Right renal cortex interstitium (tissue), 3 donors: ENCODE data around the gene GTF2H2. TPM values are rescaled to one million over a fixed set of nuclear protein-coding genes. Genes with fewer than 3 reads are reported as not detected.
"Not testable (repeated sequence)": the region's sequence is repeated elsewhere in the genome, so short reads cannot be mapped to it uniquely, and the experiment has no call there.

Experiments
- DNase-seq, 3 donors: peaks; one replicate each; pipeline ENCODE4 v3.0.0-alpha.2; 2013; ENCODE audit warnings: low read depth in 3 of 3, low spot score in 2 of 3
- polyA plus RNA-seq, 3 donors: library from polyadenylated mRNA; unstranded; fragments of 120-200 nt; gene quantifications; one replicate each; pipeline ENCODE4 v1.2.1, GENCODE V29; 2013; ENCODE audit not compliant: insufficient read length in 3 of 3

GTF2H2 gene
- polyA plus RNA-seq: 10 to 100 TPM; 17.2 to 18.5 (median 18.2) TPM

DNA sequence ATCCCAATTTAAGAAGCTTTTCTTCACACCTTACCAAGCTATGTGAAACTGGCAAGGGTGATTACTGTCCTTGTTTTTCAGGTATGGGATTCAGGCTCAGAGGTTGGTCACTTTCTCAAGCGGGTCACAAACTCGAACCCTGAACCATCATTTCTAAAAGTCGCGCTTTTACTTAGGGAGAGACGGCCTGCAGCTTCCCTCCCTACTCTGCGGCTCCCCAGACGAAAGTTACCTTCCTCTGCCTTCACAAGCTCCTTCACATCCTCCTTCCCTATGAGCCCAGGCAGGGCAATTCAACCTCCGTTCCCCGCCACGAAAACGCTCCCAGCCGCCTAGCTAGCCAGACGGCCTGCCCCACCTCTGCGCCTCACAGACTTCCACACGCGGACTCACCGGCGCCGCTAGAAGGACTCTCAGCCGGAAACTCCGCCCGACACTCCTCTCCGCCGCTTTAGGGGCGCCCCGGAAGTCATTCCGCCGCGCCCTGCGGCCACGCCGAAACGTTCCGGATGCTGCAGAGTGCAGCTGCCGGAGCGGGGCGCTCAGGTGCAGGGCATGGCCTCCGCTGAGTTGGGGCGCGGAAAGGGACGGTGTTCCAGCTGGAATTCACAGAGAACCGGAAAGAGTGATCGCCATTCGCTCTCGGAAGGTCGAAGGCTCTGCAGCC lies at the start of gene GTF2H2:
Gene GTF2H2 (minus strand): TSS at position 415 of the 667 bp plus-strand sequence. CDS start 4,913 bp downstream, outside the sequence.
- DNase-seq: not testable (repeated sequence)

GRCh38 chr5:71109730-71110275 lies 42.3 kb upstream of the GTF2H2 start:
- not testable (repeated sequence) for DNase-seq

- DNase-seq: not testable (repeated sequence)
These were observed 32.5 kb upstream of the GTF2H2 start for GRCh38 chr5:71099996-71100395.

GRCh38 chr5:71097930-71098203 lies 30.4 kb upstream of the GTF2H2 start:
- DNase-seq: not testable (repeated sequence)

DNA sequence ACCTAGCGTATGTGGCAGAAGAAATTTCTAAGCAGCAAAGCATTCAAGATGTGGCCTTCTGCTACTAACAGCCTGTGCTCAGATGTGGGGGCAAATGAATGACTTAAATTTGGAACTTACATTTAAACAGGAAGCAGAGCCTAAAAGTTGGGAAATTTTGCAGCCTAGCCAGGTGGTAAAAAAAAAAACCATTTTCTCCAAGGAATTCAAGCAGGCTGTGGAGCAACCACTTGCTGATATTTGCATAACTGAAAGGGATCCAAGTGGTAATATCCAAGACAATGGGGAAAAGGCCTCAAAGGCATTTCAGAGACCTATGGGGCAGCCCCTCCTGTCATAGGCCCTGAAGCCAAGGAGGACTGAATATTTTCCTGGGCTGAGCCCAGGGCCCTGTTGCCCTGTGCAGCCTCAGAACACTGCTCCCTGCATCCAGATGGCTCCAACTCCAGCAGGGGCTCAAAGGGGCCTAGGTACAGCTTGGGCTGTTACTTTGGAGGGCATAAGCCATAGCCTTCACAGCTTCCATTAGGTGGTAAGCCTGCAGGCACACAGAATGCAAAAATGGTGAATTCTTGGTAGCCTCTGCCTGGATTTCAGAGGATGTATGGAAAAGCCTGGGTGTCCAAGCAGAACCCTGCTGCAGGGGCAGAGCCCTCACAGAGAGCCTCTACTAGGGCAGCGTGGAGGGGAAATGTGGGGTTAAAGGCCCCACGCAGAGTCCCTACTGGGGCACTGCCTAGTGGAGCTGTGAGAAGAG lies 29.9 kb upstream of the GTF2H2 start:
- not testable (repeated sequence) for DNase-seq

- not testable (repeated sequence) for DNase-seq
These were observed 22.3 kb upstream of the GTF2H2 start for GRCh38 chr5:71089773-71090172.

GRCh38 chr5:71088754-71089153 lies 21.3 kb upstream of the GTF2H2 start:
- DNase-seq: not testable (repeated sequence)

DNA sequence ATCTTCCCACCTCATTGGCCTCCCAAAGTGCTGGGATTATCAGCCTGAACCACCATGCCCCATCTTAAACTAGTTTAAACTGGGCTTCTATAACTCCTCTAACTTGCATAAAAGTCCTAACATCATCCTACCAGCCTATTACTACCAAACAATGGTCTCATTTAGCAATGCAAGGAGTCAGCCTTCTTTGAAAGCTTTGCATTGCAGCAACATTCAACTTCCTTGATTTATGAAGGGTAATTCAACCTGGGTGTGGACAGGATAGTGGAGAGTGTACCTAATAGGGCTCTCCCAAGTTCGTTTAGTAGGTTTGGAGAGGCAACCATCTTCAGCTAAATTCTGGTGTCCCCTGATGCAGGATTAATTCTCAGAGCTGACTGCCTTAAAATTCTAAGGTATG lies 18.7 kb upstream of the GTF2H2 start:
- DNase-seq: not testable (repeated sequence)

DNA sequence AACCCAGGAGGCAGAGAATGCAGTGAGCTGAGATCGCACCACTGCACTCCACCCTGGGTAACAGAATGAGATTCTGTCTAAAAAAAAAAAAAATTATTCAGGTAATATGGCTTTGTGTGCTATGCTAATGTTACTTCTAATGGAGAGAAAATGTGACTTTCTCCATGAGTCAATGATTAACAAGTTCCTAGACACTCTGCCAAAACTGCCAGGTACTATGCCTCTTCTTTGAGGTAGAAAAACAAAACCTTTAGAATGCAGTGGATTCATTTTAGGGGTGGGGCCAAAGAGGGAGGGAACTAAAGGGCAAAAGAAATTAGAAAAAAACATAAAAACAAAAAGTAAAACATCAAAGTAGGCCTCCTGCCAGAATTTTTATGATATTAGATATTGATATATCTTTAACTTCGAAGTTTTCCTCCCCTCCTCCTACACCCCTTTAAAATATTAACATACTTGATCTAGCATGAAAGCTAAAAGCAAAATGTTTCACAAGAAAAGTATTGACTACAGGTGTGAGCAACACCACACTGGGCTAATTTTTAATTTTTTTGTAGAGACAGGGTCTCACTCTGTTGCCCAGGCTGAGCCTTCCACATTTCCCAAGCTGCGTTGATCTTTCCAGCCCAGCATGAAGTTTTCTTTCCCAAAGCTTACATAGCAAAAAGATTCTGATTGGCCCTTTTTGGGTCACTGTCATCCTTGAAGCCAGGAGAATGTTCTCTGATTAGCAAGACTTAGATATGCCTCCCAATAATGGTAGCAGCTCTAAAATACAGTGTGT lies 17.0 kb upstream of the GTF2H2 start:
- not testable (repeated sequence) for DNase-seq

DNA sequence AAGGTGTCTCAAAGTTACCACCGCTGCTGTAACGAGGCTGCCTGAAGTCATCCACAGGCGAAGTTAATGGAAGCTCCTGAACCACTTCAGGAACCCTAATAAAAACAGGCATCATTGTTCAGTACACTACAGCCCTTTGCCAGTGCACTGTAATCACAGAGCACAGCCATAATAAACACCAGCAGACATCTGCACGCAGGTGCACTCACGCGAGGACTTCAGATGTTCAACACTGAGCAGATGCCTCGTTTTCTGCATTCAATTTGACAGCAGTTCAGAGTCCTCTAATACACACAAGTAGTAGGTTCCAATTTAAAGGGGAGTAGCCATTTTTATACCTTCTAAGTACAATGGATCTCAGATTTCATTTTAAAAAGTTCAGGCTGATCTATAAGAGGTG lies 15.4 kb upstream of the GTF2H2 start:
- DNase-seq: not testable (repeated sequence)

- not testable (repeated sequence) for DNase-seq
These were observed 14.9 kb upstream of the GTF2H2 start for GRCh38 chr5:71082340-71082739.

GRCh38 chr5:71061322-71061721 lies 6.2 kb downstream of the GTF2H2 start:
- DNase-seq: not testable (repeated sequence)

DNA sequence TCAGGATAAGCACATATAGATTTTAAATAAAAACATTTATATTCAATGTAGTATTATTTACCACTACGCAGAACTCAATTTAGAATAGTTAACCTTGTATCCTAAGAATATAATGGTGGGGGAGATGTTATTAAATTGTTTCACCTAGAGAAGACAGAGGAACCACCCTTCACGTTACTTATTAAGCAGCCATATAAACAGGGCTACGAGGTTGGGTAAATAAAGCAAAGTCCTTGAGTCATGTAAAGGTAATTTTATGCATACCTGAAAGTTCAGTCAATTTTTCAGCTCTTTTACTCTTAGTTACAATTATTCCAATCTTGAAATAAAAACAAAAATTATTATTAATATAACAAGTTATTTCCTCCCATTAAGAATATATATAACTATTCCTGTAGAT lies 8.1 kb downstream of the GTF2H2 start:
- DNase-seq: not testable (repeated sequence)

- DNase-seq: not testable (repeated sequence)
These were observed 22.7 kb downstream of the GTF2H2 start for GRCh38 chr5:71044808-71045207.

GRCh38 chr5:71044128-71044527 lies 23.3 kb downstream of the GTF2H2 start:
- DNase-seq: not testable (repeated sequence)

DNA sequence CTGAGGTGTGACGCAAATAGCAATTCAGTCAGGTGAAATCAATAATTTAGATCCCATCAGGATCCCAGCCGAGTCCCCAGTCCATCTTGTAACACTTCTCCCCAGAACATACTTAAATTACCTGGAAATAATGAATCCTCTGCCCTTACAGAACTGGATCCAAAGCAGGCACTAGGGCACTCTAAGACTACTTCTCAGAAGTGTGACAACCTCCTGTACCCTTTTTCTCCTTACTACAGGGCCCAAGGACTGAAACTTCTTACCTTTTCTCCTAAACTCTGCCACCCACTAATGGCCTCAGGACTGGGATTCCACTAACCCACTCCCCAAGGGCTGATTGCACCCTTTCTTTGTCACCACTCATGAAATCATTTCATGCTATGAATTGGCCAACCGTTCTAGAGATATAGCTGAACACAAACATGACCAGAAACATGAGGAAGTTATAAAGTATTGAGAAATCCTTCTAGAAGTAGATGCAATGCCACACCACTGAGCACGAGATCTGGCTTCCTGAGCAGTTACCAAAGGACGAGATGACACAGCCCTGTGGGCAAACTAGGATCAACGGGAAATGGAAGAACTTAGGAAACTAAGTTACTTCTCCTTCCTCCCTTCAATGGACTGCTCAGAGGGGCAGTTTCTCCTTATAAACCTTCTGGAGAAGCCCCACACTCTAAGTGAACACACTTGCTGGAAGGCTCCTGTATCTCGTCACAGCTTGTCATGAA lies 36.3 kb downstream of the GTF2H2 start:
- not testable (repeated sequence) for DNase-seq

DNA sequence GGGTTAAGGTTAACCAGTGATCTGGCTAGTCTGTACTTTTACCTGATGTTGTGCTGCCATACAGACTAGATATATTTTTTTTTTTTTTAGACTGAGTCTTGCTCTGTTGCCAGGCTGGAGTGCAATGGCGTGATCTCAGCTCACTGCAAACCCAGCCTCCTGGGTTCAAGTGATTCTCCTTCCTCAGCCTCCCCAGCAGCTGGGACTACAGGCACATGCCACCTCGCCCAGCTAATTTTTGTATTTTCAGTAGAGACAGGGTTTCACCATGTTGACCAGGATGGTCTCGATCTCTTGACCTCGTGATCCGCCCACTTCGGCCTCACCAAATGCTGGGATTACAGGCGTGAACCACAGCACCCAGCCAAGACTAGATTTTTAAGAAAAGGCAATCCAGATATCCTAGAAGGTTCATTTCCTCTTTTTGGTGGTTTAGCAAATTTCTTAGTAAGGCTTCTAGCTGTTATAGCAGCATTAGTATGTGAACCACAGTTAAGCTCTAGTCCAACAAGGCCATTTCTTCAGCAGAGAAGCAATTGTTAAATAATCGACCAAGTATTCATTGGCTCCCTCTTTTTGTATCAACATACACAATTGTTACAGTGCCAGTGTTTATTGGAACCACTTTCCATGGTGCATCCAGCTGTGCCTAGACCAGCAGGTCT lies 42.1 kb downstream of the GTF2H2 start, which contains the start of gene NAIP:
Gene NAIP (minus strand): TSS at position 51 of the 665 bp plus-strand sequence. CDS start 12,424 bp downstream, outside the sequence.
- not testable (repeated sequence) for DNase-seq

DNA sequence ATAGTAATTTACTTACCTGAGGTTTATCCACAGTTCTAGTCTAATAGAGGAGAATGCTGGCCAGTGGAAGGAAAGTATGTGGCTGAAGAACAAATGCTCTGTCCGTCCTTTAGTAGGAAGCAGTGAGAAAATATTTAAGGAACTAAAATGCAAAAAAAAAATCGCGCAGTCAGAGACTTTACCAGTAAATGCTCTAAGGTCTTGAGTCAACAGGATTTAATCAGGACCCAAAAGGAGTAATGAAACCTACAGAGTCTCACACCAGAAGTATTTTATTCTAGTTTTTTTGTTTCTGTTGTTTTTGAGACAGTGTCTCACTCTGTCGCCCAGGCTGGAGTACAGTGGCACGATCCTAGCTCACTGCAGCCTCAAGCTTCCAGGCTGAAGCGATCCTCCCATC lies 46.8 kb downstream of the GTF2H2 start:
- not testable (repeated sequence) for DNase-seq

DNA sequence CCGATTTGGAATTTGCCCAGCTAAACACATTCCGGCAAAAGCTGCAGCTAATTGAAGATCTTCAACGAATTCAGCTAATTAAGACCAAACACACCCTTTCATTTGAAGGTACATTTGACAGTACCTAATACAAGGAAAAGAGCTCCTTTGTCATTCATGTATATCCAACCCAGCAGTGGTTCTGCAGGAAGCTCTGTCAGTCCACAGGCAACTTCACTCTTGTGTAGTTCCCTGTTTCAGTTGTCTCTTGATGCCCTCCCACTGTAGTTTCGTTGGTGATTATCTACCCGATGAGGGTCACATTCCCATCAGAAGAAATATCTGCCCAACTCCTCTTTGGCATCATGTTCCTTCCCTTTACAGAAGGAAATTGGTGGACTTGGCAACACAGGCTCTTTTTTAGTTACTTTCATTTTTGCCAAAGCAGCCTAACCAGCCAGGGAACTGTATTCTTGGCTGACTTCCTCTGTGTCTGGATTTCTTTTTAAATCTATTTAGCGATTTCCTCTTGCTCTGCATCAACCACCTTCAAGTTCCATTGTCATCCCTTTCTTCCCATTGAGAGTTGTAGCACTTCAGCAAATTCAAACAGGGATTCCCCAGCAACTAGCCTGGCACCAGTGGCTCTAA lies 49.0 kb downstream of the GTF2H2 start:
- DNase-seq: not testable (repeated sequence)
